Hindlimb muscle (tissue), 1 donor: ENCODE results near the gene HOXD10. TPM values are rescaled to one million over a fixed set of nuclear protein-coding genes. Genes with fewer than 3 reads are reported as not detected.

Source experiments
- DNase-seq: peaks from one replicate; pipeline ENCODE4 v3.0.0-alpha.2; 2013
- polyA plus RNA-seq: library from polyadenylated mRNA; unstranded; fragments of 120-200 nt; gene quantifications from one replicate; pipeline ENCODE4 v1.2.1, GENCODE V29; 2013; ENCODE audit not compliant: insufficient read length

The HOXD10 gene
- polyA plus RNA-seq, 1 donor: 0.10 TPM

DNA sequence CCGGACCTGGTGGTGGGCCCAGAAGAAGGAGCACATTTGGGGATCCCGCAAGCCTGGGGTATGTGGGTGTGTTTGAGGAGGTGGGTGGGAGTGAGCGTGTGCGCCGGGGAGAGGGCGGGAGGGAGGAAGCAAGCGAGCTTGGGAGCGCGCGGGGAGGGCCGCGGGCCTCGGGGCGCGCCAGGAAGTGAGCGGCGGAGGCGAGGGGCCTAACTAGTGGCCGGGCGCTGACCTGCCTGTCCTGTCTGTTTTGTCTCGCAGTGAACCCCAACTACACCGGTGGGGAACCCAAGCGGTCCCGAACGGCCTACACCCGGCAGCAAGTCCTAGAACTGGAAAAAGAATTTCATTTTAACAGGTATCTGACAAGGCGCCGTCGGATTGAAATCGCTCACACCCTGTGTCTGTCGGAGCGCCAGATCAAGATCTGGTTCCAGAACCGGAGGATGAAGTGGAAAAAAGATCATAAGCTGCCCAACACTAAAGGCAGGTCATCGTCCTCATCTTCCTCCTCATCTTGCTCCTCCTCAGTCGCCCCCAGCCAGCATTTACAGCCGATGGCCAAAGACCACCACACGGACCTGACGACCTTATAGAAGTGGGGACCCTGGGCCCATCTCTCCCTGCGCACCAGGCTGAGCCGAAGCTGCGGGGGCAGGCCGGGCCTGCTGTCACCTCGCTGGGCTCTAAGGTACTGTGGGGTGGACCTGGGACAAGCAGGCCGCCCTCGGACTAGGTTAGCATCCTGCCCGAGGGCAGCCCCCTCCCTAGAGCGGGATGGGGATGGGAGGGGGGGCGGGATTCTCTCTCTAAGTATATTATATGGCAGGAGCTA lies 36.0 kb downstream of the HOXD10 start:
- DNase-seq: no peak

GRCh38 chr2:176154576-176155252 lies 38.1 kb downstream of the HOXD10 start:
- no peak for DNase-seq

DNA sequence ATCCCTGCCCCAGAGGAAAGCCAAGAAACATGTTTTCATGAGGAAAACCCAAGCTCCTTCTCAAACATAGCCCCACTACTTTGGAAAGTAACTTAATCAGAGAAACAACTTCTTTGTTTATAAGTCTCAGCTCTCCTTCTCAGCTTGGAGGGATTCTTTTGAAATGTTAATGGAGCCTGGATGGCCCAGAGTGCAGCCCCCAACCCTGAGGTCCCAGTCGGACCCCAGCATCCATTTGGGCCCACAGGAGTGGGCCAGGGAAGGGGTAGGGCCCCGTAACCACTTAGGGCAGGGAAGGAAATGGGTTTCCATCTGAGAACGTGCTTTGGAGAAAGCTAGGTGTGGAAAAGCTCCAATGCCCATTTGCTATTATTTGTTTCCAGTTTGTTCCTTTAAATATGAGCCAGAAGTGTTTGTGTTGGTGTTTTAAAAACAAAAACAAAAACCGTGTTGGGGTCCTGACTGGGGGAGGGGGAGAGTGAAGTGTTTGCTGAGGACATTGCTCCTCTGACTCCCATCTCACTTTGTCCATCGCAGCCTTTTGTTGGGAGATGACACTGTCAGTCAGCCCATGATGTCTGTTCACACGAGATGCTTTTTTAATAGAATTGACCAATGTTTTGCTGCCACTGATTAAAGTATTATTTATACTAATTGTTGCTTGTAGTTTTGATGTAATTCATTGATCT lies 38.9 kb downstream of the HOXD10 start:
- DNase-seq: no peak

DNA sequence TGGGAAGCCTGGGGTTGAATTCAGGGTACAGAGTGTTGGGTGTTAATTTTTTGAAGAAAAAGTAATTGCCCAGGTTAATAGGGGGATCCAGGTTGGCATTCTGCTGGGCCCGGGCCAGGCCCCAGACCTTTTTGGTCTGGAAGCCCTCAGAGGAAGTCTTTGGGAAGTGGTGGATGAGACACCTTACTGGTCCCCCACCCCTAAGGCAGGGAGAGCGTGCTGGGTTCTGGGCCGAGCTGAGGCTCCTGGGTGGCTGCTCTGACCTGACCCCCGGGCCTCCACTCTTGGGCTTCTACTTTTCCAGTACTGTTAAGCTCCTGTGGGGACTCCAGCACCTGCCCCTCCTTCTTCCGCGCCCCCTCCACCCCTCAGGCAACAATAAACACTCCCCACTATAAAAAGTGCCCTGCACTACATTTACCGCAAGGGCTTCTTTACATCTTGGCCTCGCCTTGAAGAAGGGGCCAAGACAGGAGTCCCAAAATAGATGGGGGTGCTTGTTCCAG lies 39.8 kb downstream of the HOXD10 start:
- DNase-seq: no peak

- DNase-seq: no peak
These were observed 40.4 kb downstream of the HOXD10 start, which contains the start of gene HOXD3 for GRCh38 chr2:176156807-176157498. HOXD3 (plus strand) TSS chr2:176157307; CDS start chr2:176169115, 11,808 bp downstream.

DNA sequence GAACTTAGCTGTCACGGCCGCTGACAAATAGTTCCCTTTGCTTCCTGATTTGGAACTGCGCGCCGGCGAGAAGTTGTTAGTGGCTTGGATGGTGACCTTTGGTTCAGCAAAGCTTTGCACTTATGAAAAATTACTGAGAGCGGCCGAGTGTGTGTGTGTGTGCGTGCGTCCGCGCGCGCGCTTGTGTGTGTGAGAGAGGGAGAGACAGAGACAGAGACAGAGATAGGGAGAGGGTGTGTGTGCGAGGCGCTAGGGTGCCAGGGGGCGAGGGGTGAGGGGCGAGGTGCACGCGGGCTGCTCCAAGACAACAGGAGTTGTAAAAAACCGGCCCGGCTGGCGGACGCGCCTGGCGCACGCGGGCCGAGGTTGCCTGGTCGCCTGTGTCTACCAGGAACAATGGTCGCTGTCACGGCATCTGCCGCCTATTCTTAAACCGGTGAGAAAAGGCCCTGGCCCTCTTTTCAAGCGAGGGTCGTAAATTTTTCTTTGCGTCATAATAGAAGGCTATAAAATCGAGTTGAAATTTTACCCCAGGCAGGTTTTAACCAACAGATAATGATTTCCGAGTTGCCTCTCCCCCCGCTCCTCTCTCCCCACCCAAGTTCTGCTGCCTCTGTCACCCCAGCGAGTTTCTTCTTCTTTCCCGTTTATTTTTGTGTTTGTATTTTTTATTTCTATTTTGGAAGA lies 41.1 kb downstream of the HOXD10 start:
- no peak for DNase-seq

DNA sequence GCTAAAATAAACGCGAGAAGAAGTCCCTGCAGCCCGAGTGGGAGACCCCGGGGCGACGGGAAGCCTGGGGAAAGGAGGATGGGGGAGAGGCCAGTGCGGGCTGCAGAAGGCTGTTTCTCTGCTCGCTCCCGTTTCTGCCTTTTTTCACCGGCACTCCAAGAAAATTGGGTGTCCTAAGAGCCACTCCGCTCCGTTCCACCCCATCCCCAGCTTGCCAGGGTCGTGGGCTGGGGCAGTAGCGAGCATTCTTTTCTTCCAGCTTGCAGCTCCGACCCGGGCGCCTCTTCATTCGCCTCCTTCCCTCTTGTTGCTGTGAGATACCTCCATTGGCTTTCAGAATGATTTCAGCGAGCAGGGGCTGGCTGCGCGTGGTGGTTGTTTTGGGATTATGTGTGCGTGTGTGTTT lies 41.6 kb downstream of the HOXD10 start:
- DNase-seq: no peak

DNA sequence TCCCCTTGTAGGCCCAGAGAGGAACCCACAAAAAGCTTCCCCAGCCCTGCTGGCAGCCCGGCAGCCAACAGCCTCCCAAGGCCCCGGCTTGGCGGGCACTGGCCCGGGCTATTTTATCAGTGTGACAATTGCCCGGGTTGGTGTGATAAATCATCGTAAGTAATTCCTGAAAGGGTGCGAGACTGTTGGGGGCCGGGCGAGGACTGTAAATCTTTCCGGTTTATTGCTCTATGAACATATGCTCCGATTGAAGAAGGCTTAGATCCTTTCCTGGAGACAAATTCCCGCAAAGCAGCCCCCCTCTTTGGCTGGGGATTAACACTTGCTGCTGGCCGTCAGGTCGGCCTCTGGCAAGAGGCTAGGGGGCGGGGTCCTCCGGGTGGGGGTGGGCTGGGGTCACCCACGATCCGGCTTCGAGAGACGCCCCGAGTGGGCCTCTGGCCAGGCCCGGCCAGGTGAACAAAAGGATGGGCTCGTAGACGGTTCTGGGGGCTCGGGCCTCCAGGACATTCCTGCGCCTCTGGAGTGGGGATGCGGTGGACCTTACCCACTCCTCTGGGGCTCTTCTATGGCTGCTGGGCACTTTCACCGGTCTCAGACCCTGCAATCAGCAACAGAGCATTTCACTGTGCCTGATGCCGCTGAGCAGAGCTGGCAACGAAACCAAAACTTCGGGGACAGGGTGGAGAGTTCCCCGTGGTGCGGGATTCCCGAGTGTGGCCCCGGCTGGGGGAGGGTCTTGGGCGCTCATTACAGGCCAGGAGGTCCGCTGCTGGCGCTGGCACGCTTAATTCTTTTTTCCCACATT lies 42.5 kb downstream of the HOXD10 start:
- DNase-seq: no peak

- no peak for DNase-seq
These were observed 43.2 kb downstream of the HOXD10 start for GRCh38 chr2:176159663-176160250.

- no peak for DNase-seq
These were observed 43.8 kb downstream of the HOXD10 start for GRCh38 chr2:176160251-176160985.

DNA sequence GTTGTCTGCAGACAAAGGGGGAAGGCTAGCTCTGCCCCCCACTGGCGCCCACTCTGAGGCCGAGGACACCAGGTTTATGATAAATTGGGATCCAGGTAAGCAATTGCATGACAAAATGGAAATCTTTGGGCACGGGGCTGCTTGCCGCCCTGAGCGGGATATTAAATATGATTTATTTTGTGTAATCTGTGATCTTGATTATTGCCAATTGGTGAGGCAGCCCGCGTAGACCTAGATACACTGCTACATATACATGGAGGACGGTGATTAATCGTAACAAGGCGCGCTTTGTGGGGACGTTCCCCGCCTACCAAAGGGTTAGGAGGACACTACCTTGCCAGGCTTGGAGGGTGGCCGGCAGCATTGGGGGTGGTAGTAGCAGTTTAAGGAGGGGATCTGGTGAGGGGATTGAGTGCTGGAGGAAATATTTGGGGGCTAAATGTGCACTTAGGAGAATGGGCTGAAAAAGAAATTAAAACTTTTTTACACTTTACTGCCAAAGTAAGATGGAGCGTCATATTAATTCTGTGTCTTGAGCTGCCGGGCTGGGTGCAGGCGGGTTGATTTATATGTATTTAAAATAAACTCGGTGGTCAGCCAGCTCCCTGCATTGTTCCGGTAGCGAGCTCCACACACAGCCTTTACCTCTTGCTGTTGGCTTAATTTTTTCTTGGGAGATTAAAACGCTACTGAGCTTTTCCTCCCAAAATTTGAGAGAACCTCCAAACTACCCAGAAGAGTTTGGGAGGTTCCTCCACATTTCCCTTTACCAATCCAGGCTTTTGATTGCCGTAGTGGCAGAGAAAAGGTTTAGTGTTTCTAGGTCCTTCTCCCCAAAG lies 44.6 kb downstream of the HOXD10 start:
- no peak for DNase-seq

DNA sequence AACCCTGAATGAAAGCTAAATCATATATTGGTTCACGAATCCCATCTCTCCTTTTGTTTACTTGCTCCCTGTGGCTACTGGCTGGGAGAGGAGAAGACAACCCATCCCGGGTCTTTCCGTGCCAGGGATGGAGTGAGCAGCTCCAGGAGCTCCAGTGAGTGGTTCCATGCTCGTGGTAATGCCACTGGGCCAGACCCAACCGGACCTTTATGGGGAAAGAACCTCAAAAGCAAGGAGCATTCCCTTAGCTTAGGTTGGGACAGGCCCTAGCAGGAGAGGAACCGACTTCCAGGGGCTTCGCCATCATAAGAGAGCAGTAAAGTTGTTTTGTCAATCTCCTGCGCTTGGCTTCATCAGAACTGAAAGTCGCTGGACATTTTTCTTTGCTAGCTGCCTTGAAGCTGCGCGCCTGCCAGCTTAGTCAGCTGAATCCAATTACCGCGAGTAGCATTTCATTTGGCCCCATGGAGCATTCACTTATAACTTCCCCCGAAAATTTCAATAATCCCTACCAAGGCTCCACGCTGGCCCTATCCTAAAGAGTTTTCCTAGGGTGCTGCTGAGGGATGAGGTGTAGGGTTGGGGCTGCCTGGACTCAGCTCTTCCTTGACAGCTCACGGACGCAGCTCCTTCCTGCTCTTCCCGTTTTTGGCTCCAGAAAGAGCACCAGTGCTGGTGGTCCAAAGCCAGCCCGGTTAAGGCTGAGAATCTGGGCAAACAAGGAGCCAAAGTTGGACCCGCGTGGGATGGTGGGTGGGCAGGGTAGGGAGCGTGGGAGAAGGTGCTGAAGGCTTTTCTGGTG lies 45.4 kb downstream of the HOXD10 start:
- DNase-seq: peak; percentile 77

- no peak for DNase-seq
These were observed 46.5 kb downstream of the HOXD10 start for GRCh38 chr2:176162911-176163671.

DNA sequence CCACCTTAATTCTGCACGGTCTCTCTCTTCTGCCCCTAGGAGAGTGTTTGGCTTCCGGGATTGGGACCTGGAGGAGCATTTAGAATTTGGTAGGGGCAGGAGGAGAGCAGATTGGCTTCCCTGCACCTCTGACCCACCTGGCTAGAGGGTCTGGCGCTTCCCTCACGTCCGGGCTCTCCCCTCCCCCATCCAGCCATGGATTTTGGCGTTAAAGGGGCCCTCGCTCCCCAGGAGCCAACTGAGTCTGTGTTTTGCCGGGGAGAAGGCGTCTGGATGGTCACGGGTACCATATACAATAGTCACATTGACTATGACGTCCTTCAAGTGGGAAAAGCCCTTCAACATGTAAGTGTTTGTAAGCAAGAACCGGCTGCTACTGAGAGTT lies 47.1 kb downstream of the HOXD10 start:
- DNase-seq: no peak

GRCh38 chr2:176164201-176164600 lies 47.6 kb downstream of the HOXD10 start:
- DNase-seq: no peak

- DNase-seq: no peak
These were observed 48.2 kb downstream of the HOXD10 start for GRCh38 chr2:176164611-176165369.
